Activated naive CD8-positive, alpha-beta T cell treated with anti-CD3 and anti-CD28 coated beads, Interleukin-2, amount 50 U/mL, for 24 hours (primary cell): Measurements from ENCODE around the gene CKM.

Source experiments
- ATAC-seq: fragments of 150-1000 bp; cut with Tn5 transposase; one replicate; pipeline ENCODE4 v1.10.0; 2021
- DNase-seq: peaks from one replicate; pipeline ENCODE4 v3.0.0; 2021
- H3K27ac Mint-ChIP-seq: one replicate; pipeline ENCODE4 v1.8.0; 2021; ENCODE audit warnings: mild to moderate bottlenecking, mixed read lengths
- H3K27me3 Mint-ChIP-seq: one replicate; pipeline ENCODE4 v1.8.0; 2021; ENCODE audit warnings: mixed read lengths
- H3K36me3 Mint-ChIP-seq: one replicate; pipeline ENCODE4 v1.8.0; 2021; ENCODE audit warnings: low read depth, mixed read lengths
- H3K4me1 Mint-ChIP-seq: one replicate; pipeline ENCODE4 v1.8.0; 2021; ENCODE audit warnings: mixed read lengths
- H3K4me3 Mint-ChIP-seq: one replicate; pipeline ENCODE4 v1.8.0; 2021; ENCODE audit warnings: mild to moderate bottlenecking, moderate library complexity, mixed read lengths
- H3K9me3 Mint-ChIP-seq: one replicate; pipeline ENCODE4 v1.8.0; 2021; ENCODE audit warnings: mixed read lengths

CKM gene

GRCh38 chr19:45352914-45353796 is 30.5 kb upstream of the CKM start:
- ATAC-seq (no peak), DNase-seq (no peak)
- H3K4me1 Mint-ChIP-seq = no peaks in the 10 kb centered on the region
- H3K4me3 Mint-ChIP-seq = no peak overlapping the region
- H3K9me3 Mint-ChIP-seq = no peaks in the 10 kb centered on the region
- no peaks in the 10 kb centered on the region for H3K27me3 Mint-ChIP-seq
- peaks cover 13% of the 10 kb centered on the region for H3K36me3 Mint-ChIP-seq
- H3K27ac Mint-ChIP-seq = no peak overlapping the region

- Mint-ChIP-seq H3K4me1 (no peaks in the 10 kb centered on the region), H3K9me3 (no peaks in the 10 kb centered on the region), H3K36me3 (peaks cover 13% of the 10 kb centered on the region), H3K4me3 (no peak overlapping the region), H3K27me3 (no peaks in the 10 kb centered on the region), H3K27ac (no peak overlapping the region)
- ATAC-seq (no peak), DNase-seq (no peak)
Observed at GRCh38 chr19:45352471-45352870, 29.8 kb upstream of the CKM start.

- no peaks in the 10 kb centered on the region for H3K9me3 Mint-ChIP-seq
- ATAC-seq (no peak), DNase-seq (no peak)
- H3K4me1 Mint-ChIP-seq = no peaks in the 10 kb centered on the region
- peaks cover 10% of the 10 kb centered on the region for H3K36me3 Mint-ChIP-seq
- no peak overlapping the region for H3K27ac Mint-ChIP-seq
- no peaks in the 10 kb centered on the region for H3K27me3 Mint-ChIP-seq
- no peak overlapping the region for H3K4me3 Mint-ChIP-seq
Observed at GRCh38 chr19:45352062-45352461, 29.4 kb upstream of the CKM start.

- H3K27ac Mint-ChIP-seq = no peak overlapping the region
- DNase-seq = no peak
- no peaks in the 10 kb centered on the region for H3K4me1 Mint-ChIP-seq
- ATAC-seq = no peak
- H3K36me3 Mint-ChIP-seq = peaks cover 10% of the 10 kb centered on the region
- no peaks in the 10 kb centered on the region for H3K27me3 Mint-ChIP-seq
- H3K9me3 Mint-ChIP-seq = no peaks in the 10 kb centered on the region
- no peak overlapping the region for H3K4me3 Mint-ChIP-seq
Observed at GRCh38 chr19:45351401-45351952, 28.8 kb upstream of the CKM start.

- no peak overlapping the region for H3K4me3 Mint-ChIP-seq
- no peaks in the 10 kb centered on the region for H3K9me3 Mint-ChIP-seq
Observed at GRCh38 chr19:45350477-45351058, 27.9 kb upstream of the CKM start.

GRCh38 chr19:45349430-45349941 is 26.8 kb upstream of the CKM start:
- no peak for ATAC-seq
- no peaks in the 10 kb centered on the region for H3K9me3 Mint-ChIP-seq
- H3K27ac Mint-ChIP-seq = no peak overlapping the region
- no peak for DNase-seq
- H3K36me3 Mint-ChIP-seq = peaks cover 1% of the 10 kb centered on the region
- no peak overlapping the region for H3K4me3 Mint-ChIP-seq
- no peaks in the 10 kb centered on the region for H3K4me1 Mint-ChIP-seq
- peaks cover 11% of the 10 kb centered on the region for H3K27me3 Mint-ChIP-seq

More at GRCh38 chr19:45350477-45351058, 27.9 kb upstream of the CKM start:
- Mint-ChIP-seq H3K27me3 (peaks cover 7% of the 10 kb centered on the region), H3K36me3 (peaks cover 5% of the 10 kb centered on the region), H3K4me1 (no peaks in the 10 kb centered on the region), H3K27ac (no peak overlapping the region)
- ATAC-seq (no peak), DNase-seq (no peak)

- no peak overlapping the region for H3K27ac Mint-ChIP-seq
Observed at GRCh38 chr19:45349126-45349415, 26.4 kb upstream of the CKM start.

GRCh38 chr19:45348367-45349125 is 25.9 kb upstream of the CKM start:
- H3K4me3 Mint-ChIP-seq = no peak overlapping the region
- peaks cover 16% of the 10 kb centered on the region for H3K27me3 Mint-ChIP-seq
- H3K4me1 Mint-ChIP-seq = no peaks in the 10 kb centered on the region
- no peak overlapping the region for H3K27ac Mint-ChIP-seq
- no peak for ATAC-seq
- DNase-seq = no peak
- peaks cover 1% of the 10 kb centered on the region for H3K36me3 Mint-ChIP-seq
- H3K9me3 Mint-ChIP-seq = no peaks in the 10 kb centered on the region

More at GRCh38 chr19:45349126-45349415, 26.4 kb upstream of the CKM start:
- H3K4me1 Mint-ChIP-seq = no peaks in the 10 kb centered on the region
- H3K9me3 Mint-ChIP-seq = no peaks in the 10 kb centered on the region
- ATAC-seq (no peak), DNase-seq (no peak)
- H3K36me3 Mint-ChIP-seq = peaks cover 1% of the 10 kb centered on the region
- H3K27me3 Mint-ChIP-seq = peaks cover 14% of the 10 kb centered on the region
- H3K4me3 Mint-ChIP-seq = no peak overlapping the region

- no peaks in the 10 kb centered on the region for H3K9me3 Mint-ChIP-seq
- H3K4me3 Mint-ChIP-seq = no peak overlapping the region
- ATAC-seq = no peak
- peaks cover 17% of the 10 kb centered on the region for H3K27me3 Mint-ChIP-seq
- H3K27ac Mint-ChIP-seq = no peak overlapping the region
- H3K4me1 Mint-ChIP-seq = no peaks in the 10 kb centered on the region
- no peak for DNase-seq
- no peaks in the 10 kb centered on the region for H3K36me3 Mint-ChIP-seq
Observed at GRCh38 chr19:45347570-45348366, 25.1 kb upstream of the CKM start.

- no peaks in the 10 kb centered on the region for H3K4me1 Mint-ChIP-seq
- H3K36me3 Mint-ChIP-seq = no peaks in the 10 kb centered on the region
- ATAC-seq (no peak), DNase-seq (no peak)
- H3K4me3 Mint-ChIP-seq = no peak overlapping the region
- peaks cover 17% of the 10 kb centered on the region for H3K27me3 Mint-ChIP-seq
- no peak overlapping the region for H3K27ac Mint-ChIP-seq
- H3K9me3 Mint-ChIP-seq = no peaks in the 10 kb centered on the region
Observed at GRCh38 chr19:45346449-45346848, 23.8 kb upstream of the CKM start.

GRCh38 chr19:45345506-45345860 is 22.8 kb upstream of the CKM start:
- Mint-ChIP-seq H3K9me3 (no peaks in the 10 kb centered on the region), H3K36me3 (no peaks in the 10 kb centered on the region), H3K27me3 (peaks cover 17% of the 10 kb centered on the region), H3K4me3 (no peak overlapping the region), H3K27ac (no peak overlapping the region), H3K4me1 (no peaks in the 10 kb centered on the region)
- ATAC-seq (no peak), DNase-seq (no peak)

- Mint-ChIP-seq H3K27ac (no peak overlapping the region), H3K4me1 (peaks cover 3% of the 10 kb centered on the region), H3K9me3 (no peaks in the 10 kb centered on the region), H3K27me3 (peaks cover 21% of the 10 kb centered on the region), H3K36me3 (no peaks in the 10 kb centered on the region), H3K4me3 (no peak overlapping the region)
- ATAC-seq (no peak), DNase-seq (no peak)
Observed at GRCh38 chr19:45344621-45345505, 22.2 kb upstream of the CKM start.

- peaks cover 3% of the 10 kb centered on the region for H3K4me1 Mint-ChIP-seq
- H3K36me3 Mint-ChIP-seq = no peaks in the 10 kb centered on the region
- ATAC-seq (no peak), DNase-seq (no peak)
- H3K27ac Mint-ChIP-seq = no peak overlapping the region
- H3K9me3 Mint-ChIP-seq = no peaks in the 10 kb centered on the region
- H3K4me3 Mint-ChIP-seq = no peak overlapping the region
- H3K27me3 Mint-ChIP-seq = peaks cover 31% of the 10 kb centered on the region
Observed at GRCh38 chr19:45342911-45343310, 20.2 kb upstream of the CKM start.
